Measurements from ENCODE around the gene ALDOC. TPM values are rescaled to one million over a fixed set of nuclear protein-coding genes. Genes with fewer than 3 reads are reported as not detected.
A peak's percentile ranks its signal among the peaks of the same experiment; 100 is the strongest.

The ALDOC gene
- polyA plus RNA-seq, 1 of the 3 experiments (the other 2 are of a cell fraction) = 10.3 TPM

DNA sequence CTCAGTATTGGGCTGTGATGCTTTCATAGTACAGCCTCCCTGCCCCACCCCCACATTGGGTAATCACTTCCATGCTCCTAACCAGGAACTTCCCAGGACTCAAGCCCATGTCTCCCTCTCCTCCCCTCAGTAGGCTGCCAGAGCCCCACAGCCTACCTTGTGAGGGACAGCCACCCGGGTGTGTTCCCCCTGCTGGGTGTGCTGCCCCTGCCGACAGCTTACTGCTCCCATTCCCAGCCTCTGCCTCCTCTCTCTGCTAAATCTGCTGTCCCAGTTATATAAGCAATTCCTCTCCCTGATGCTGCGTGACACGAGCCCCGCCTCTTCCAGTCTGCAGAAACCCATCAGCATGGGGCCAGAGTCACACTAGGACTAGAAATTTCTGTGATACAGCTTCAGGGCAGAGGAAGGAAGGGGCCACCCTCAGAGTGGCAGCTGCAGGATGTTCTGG, 37.3 kb upstream of the ALDOC start, which contains the start of gene RSKR (continued):
- TF ChIP-seq TAF1 (IDR thresholded peaks at IDR 0.05; ENCODE audit: borderline replicate concordance, low read depth, low read length) (no peak), RCOR1 (IDR thresholded peaks at IDR 0.05; ENCODE audit: low read length) (no peak), MEF2A (IDR thresholded peaks at IDR 0.05; ENCODE audit: borderline replicate concordance, low read depth) (no peak), PBX3 (IDR thresholded peaks at IDR 0.05) (no peak)
- TF ChIP-seq, protein P1, sequence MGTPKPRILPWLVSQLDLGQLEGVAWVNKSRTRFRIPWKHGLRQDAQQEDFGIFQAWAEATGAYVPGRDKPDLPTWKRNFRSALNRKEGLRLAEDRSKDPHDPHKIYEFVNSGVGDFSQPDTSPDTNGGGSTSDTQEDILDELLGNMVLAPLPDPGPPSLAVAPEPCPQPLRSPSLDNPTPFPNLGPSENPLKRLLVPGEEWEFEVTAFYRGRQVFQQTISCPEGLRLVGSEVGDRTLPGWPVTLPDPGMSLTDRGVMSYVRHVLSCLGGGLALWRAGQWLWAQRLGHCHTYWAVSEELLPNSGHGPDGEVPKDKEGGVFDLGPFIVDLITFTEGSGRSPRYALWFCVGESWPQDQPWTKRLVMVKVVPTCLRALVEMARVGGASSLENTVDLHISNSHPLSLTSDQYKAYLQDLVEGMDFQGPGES (IDR thresholded peaks at IDR 0.05; ENCODE audit: low read depth, low read length) = no peak

DNA sequence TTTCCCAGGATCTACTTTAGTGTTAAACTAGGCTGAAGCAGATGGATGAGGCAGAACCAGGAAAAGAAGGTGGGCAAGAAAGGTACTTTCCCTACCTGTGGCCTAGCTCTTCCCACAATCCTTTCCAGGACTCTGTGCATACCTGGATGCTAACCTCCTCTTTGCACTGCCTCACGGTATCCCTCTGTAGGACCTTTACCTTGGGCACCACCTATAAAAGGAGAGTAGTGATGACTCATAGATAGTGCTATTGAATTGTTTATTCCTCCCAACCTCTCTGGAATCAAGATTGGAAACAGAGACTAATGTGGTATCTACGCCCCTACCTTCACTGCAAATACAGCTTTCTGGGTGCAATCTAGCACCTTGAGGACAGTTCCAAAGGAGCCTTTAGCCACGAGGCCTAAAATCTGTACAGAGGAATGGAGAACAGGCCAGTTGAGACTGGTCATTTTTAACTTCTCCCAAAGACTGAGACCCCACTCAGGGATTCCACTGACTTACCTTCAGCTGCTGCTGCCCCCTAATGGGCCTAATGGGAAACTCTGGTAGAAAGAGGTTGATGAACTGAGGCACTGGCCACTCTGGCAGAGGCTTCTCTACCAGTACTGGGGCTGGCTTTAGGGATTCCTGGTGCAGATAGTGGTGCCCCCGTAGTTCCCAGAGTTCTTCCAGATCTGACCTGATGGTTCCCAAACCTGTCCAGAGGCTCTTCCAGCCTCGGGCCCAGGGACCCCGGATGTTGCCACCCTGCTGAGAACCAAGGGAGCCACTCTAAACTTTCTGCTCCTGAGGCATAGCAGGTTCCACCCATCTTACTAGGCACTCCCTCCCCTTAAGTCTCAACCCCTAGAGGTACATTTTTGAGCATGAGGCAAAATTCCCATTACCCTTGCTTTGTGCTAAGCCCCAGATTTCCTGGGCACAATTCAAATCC, 36.5 kb upstream of the ALDOC start:
- DNase-seq = peak; percentile 70
- 73% methylated on average over 4 of the region's 6 CpGs for WGBS (ENCODE audit: low lambda C conversion rate)
- TF ChIP-seq POLR2AphosphoS5 (IDR thresholded peaks at IDR 0.05; ENCODE audit: low read depth, low read length) = peak; percentile 25; the same call in 1 of the 2 replicates
- no peak for TF ChIP-seq RFX5 (IDR thresholded peaks at IDR 0.05; ENCODE audit: low read length)
- no peak for TF ChIP-seq GABPA (IDR thresholded peaks at IDR 0.05; ENCODE audit: low read depth)
- TF ChIP-seq, protein P2, sequence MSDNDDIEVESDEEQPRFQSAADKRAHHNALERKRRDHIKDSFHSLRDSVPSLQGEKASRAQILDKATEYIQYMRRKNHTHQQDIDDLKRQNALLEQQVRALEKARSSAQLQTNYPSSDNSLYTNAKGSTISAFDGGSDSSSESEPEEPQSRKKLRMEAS (IDR thresholded peaks at IDR 0.05; ENCODE audit: low read depth) = no peak
- no peak for TF ChIP-seq PBX3 (IDR thresholded peaks at IDR 0.05)
- peak; percentile 5 for TF ChIP-seq CHD2 (IDR thresholded peaks at IDR 0.05; ENCODE audit: low read length, partially characterized antibody)
- TF ChIP-seq EZH2phosphoT487 (IDR thresholded peaks at IDR 0.05; ENCODE audit: borderline replicate concordance, low read depth) = no peak
- no peak for TF ChIP-seq FOSL2 (IDR thresholded peaks at IDR 0.05; ENCODE audit: borderline replicate concordance, low read depth)
- peak; percentile 75 for TF ChIP-seq RAD21 (IDR thresholded peaks at IDR 0.05; ENCODE audit: low read length)
- TF ChIP-seq TEAD4 (IDR thresholded peaks at IDR 0.05; ENCODE audit: borderline replicate concordance, insufficient read depth) = no peak
- TF ChIP-seq CTCF (IDR thresholded peaks at IDR 0.05) = peak; percentile 72
- peak; percentile 32; the same call in 1 of the 2 replicates for TF ChIP-seq SMC3 (IDR thresholded peaks at IDR 0.05; ENCODE audit: low read depth, low read length)
- Histone ChIP-seq H3K4me2 (no peak overlapping the region), H4K20me1 (ENCODE audit: insufficient read depth) (no peaks in the 10 kb centered on the region), H3K9me3 (no peaks in the 10 kb centered on the region), H3K9ac (no peak overlapping the region), H3K4me3 (ENCODE audit: low read depth in 2 of 2, low read length in 1 of 2) (no peak overlapping the region), H3K27ac (ENCODE audit: low read depth in 2 of 2, low read length in 1 of 2) (no peak overlapping the region), H3K36me3 (replicated peaks in 1 of 2; ENCODE audit: control insufficient read depth in 1 of 2, insufficient read depth in 2 of 2, low read length in 1 of 2) (peaks cover 35 to 62% of the 10 kb centered on the region in 2 experiments), H2AFZ (ENCODE audit: low read depth) (no peak overlapping the region), H3K79me2 (ENCODE audit: insufficient read depth) (no peaks in the 10 kb centered on the region), H3F3A (replicated peaks; ENCODE audit: insufficient read depth) (peaks cover 6% of the 10 kb centered on the region), H3K4me1 (ENCODE audit: control insufficient read depth in 1 of 2, insufficient read depth in 2 of 2, low read depth in 1 of 2, low read length in 1 of 2) (no peaks in the 10 kb centered on the region), H3K9me2 (no peaks in the 10 kb centered on the region), H3K27me3 (ENCODE audit: insufficient read depth) (no peaks in the 10 kb centered on the region)
- ChIA-PET POLR2A (interaction anchor here (0.6 kb wide), 1 partner anchor 10 kb away, joined by 4 read pairs; no protein-coding TSS in a partner anchor), CTCF (interaction anchor here (0.6 to 4.9 kb wide), 32 partner anchors 9 to 295 kb away, joined by 3 to 60 read pairs (median 4); partner anchors contain the start of genes BLTP2 and PIGS)

Measured in SK-N-SH (cell line).